ENCODE results near the gene ZNF235. TPM values are rescaled to one million over a fixed set of nuclear protein-coding genes. Genes with fewer than 3 reads are reported as not detected.
A peak's percentile ranks its signal among the peaks of the same experiment; 100 is the strongest.

The ZNF235 gene
- total RNA-seq, 1 experiment from 2014 or later = 9.9 TPM

DNA sequence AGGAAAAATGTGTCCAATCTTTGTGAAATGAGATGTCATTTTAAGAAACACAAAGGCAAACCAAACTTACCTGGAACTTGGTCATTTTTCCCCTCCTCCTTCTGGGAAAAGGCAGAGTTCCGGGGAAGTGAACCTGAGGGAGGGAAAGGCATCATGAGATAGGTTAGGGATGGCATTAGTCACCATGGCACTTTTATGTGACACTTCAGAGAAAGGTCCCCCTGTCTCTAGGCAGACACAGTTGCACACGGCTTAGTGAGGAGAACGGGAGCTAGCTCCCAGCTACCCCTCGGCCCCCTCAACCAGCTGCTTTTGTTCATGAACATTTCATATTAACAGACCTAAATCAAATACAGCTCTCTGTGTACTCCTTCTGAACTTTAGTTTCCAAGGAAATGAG lies 1.5 kb downstream of the ZNF235 start:
- Histone ChIP-seq H3K4me1 (ENCODE audit: insufficient read depth, low read length, poor library complexity, severe bottlenecking) (peaks cover 7% of the 10 kb centered on the region), H3K4me3 (ENCODE audit: low read depth, low read length, poor library complexity, severe bottlenecking) (peak overlapping the region; percentile 67), H3K27ac (ENCODE audit: low read depth, low read length, poor library complexity, severe bottlenecking) (no peak overlapping the region), H3K36me3 (ENCODE audit: insufficient read depth, low read length, poor library complexity, severe bottlenecking) (peaks cover 27% of the 10 kb centered on the region), H3K9me3 (ENCODE audit: low read depth, low read length, poor library complexity, severe bottlenecking) (no peaks in the 10 kb centered on the region), H3K27me3 (replicated peaks; ENCODE audit: insufficient read depth, low read depth, low read length, poor library complexity) (no peaks in the 10 kb centered on the region)
- BruUV-seq (replicated peaks) = no TSS peak
- TF ChIP-seq EZH2 (IDR thresholded peaks at IDR 0.05; ENCODE audit: borderline replicate concordance, low read depth, low read length, poor library complexity, severe bottlenecking) = no peak
- TF ChIP-seq, protein P1, sequence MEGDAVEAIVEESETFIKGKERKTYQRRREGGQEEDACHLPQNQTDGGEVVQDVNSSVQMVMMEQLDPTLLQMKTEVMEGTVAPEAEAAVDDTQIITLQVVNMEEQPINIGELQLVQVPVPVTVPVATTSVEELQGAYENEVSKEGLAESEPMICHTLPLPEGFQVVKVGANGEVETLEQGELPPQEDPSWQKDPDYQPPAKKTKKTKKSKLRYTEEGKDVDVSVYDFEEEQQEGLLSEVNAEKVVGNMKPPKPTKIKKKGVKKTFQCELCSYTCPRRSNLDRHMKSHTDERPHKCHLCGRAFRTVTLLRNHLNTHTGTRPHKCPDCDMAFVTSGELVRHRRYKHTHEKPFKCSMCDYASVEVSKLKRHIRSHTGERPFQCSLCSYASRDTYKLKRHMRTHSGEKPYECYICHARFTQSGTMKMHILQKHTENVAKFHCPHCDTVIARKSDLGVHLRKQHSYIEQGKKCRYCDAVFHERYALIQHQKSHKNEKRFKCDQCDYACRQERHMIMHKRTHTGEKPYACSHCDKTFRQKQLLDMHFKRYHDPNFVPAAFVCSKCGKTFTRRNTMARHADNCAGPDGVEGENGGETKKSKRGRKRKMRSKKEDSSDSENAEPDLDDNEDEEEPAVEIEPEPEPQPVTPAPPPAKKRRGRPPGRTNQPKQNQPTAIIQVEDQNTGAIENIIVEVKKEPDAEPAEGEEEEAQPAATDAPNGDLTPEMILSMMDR (conservative IDR thresholded peaks at IDR 0.05; ENCODE audit: low read depth, low read length) = no peak
- ChIA-PET CTCF (no interaction called here), POLR2A (ENCODE audit: low non-redundant PET) (no interaction called here)
- intact Hi-C loops (cut with micrococcal nuclease; ENCODE audit: unreplicated experiment) = no loop called here
- DNase-seq (ENCODE audit: low spot score) = no peak

DNA sequence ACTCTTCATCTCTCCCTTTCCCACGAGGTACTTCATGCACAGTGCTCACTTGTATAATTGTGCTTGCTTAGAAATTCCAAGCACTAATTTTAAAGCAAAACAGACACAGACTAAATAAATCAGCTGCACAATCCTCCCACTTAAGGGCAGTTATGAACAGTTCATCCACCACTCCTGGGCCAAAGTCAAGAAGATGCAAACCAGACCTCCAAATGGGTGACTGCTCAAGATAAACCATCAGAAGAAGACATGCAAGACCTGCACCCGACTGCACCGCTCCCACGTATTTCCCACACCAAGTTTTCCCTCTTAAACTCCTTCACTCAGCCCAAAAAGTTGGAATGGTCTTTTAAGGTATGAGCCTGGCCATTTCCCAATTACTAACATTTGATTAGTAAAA lies 19.9 kb downstream of the ZNF235 start:
- H3K9me3 ChIP-seq (ENCODE audit: low read depth, low read length, poor library complexity, severe bottlenecking) = peaks cover 16% of the 10 kb centered on the region
- BruUV-seq (replicated peaks) = no TSS peak
- ChIA-PET CTCF (no interaction called here), POLR2A (ENCODE audit: low non-redundant PET) (no interaction called here)
- no peak for TF ChIP-seq EZH2 (IDR thresholded peaks at IDR 0.05; ENCODE audit: borderline replicate concordance, low read depth, low read length, poor library complexity, severe bottlenecking)
- TF ChIP-seq, protein P1 (conservative IDR thresholded peaks at IDR 0.05; ENCODE audit: low read depth, low read length) = no peak
- no peaks in the 10 kb centered on the region for H3K4me1 ChIP-seq (ENCODE audit: insufficient read depth, low read length, poor library complexity, severe bottlenecking)
- no peak overlapping the region for H3K4me3 ChIP-seq (ENCODE audit: low read depth, low read length, poor library complexity, severe bottlenecking)
- no peak overlapping the region for H3K27ac ChIP-seq (ENCODE audit: low read depth, low read length, poor library complexity, severe bottlenecking)
- H3K36me3 ChIP-seq (ENCODE audit: insufficient read depth, low read length, poor library complexity, severe bottlenecking) = peaks cover 23% of the 10 kb centered on the region
- intact Hi-C loops (cut with micrococcal nuclease; ENCODE audit: unreplicated experiment) = no loop called here
- no peak for DNase-seq (ENCODE audit: low spot score)
- no peaks in the 10 kb centered on the region for H3K27me3 ChIP-seq (replicated peaks; ENCODE audit: insufficient read depth, low read depth, low read length, poor library complexity)

DNA sequence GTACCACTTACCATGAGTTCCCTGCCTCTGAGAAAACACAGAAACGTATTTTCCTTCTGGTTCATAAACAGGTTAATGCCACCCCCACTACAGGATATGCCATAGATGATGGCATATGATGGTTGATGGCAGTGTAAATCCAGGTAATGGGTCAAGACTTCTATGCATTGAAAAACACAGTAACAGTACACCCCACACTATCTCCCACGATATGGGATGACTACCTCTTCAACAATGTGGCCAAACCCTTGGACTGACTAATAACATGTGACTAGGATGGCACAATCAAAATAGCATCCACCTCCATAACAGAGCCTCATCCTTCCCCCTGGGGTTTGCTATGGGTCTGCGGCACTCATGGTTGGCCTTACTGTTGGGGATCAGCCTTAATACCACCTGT lies 22.0 kb downstream of the ZNF235 start:
- no peak overlapping the region for H3K4me3 ChIP-seq (ENCODE audit: low read depth, low read length, poor library complexity, severe bottlenecking)
- no peak overlapping the region for H3K27ac ChIP-seq (ENCODE audit: low read depth, low read length, poor library complexity, severe bottlenecking)
- intact Hi-C loops (cut with micrococcal nuclease; ENCODE audit: unreplicated experiment) = no loop called here
- BruUV-seq (replicated peaks) = no TSS peak
- no peaks in the 10 kb centered on the region for H3K27me3 ChIP-seq (replicated peaks; ENCODE audit: insufficient read depth, low read depth, low read length, poor library complexity)
- H3K9me3 ChIP-seq (ENCODE audit: low read depth, low read length, poor library complexity, severe bottlenecking) = peaks cover 6% of the 10 kb centered on the region
- H3K36me3 ChIP-seq (ENCODE audit: insufficient read depth, low read length, poor library complexity, severe bottlenecking) = peaks cover 9% of the 10 kb centered on the region
- TF ChIP-seq EZH2 (IDR thresholded peaks at IDR 0.05; ENCODE audit: borderline replicate concordance, low read depth, low read length, poor library complexity, severe bottlenecking) = no peak
- TF ChIP-seq, protein P1 (conservative IDR thresholded peaks at IDR 0.05; ENCODE audit: low read depth, low read length) = no peak
- ChIA-PET POLR2A (ENCODE audit: low non-redundant PET) (no interaction called here), CTCF (no interaction called here)
- DNase-seq (ENCODE audit: low spot score) = no peak
- no peaks in the 10 kb centered on the region for H3K4me1 ChIP-seq (ENCODE audit: insufficient read depth, low read length, poor library complexity, severe bottlenecking)

All from A673 (cell line).